H1 (cell line): ENCODE measurements around the gene S100A10. TPM values are rescaled to one million over a fixed set of nuclear protein-coding genes. Genes with fewer than 3 reads are reported as not detected.

Source experiments
- CTCF ChIA-PET: fragments of 300-600 bp; sonication (Branson Sonifier 250); formaldehyde crosslinking; loops from one replicate; lab custom pipeline; 2021; ENCODE audit not compliant: partially characterized antibody; lab: Charles Lee
- POLR2A ChIA-PET: fragments of 300-600 bp; sonication (Branson Sonifier 250); formaldehyde crosslinking; loops from one replicate; lab custom pipeline; 2021; ENCODE audit warnings: inconsistent platforms; ENCODE audit not compliant: partially characterized antibody; lab: Charles Lee
- DNase-seq, 2 experiments: peaks; one replicate each; pipeline versions ENCODE4 v3.0.0 to v3.0.0-alpha.2; 2010 to 2022; ENCODE audit warnings: low spot score in 2 of 2, low read depth in 1 of 2, mixed read lengths in 1 of 2
- FAIRE-seq: peaks from 2 replicates; lab custom pipeline; 2011; peaks lifted over from hg19 to GRCh38; lab: Jason Lieb, UNC
- H2AFZ ChIP-seq: 2 replicates; pipeline ENCODE4 v1.8.1; 2012; ENCODE audit warnings: low read length, inconsistent platforms
- H2AK5ac ChIP-seq: 2 replicates; pipeline ENCODE4 v1.6.1; 2013; ENCODE audit warnings: low read depth, low read length
- H2BK120ac ChIP-seq: replicated peaks from 2 replicates; pipeline ENCODE3; 2013; ENCODE audit warnings: low read depth, low read length, inconsistent platforms
- H2BK12ac ChIP-seq: 2 replicates; pipeline ENCODE4 v1.6.1; 2013; ENCODE audit warnings: low read depth, low read length
- H2BK15ac ChIP-seq: 2 replicates; pipeline ENCODE4 v1.6.1; 2013; ENCODE audit warnings: low read length
- H2BK20ac ChIP-seq: 2 replicates; pipeline ENCODE4 v1.6.1; 2013; ENCODE audit warnings: low read length
- H2BK5ac ChIP-seq: 2 replicates; pipeline ENCODE4 v1.6.1; 2013; ENCODE audit warnings: low read depth, low read length
- H3K14ac ChIP-seq: 2 replicates; pipeline ENCODE4 v1.6.1; 2013; ENCODE audit warnings: inconsistent platforms; ENCODE audit not compliant: insufficient read length
- H3K18ac ChIP-seq: 2 replicates; pipeline ENCODE4 v1.6.1; 2013; ENCODE audit warnings: low read length; ENCODE audit errors: extremely low read depth
- H3K23ac ChIP-seq: 2 replicates; pipeline ENCODE4 v1.6.1; 2013; ENCODE audit warnings: inconsistent platforms; ENCODE audit not compliant: insufficient read length
- H3K23me2 ChIP-seq: 2 replicates; pipeline ENCODE4 v1.6.1; 2013; ENCODE audit warnings: low read depth, low read length
- H3K27ac ChIP-seq: 2 replicates; pipeline ENCODE4 v1.6.1; 2011; ENCODE audit warnings: low read depth, low read length, inconsistent platforms
- H3K27me3 ChIP-seq, 4 experiments: replicated peaks in 1 of 4; 1 replicate in 1 of 4; 2 replicates in 3 of 4; pipeline versions ENCODE4 v1.6.1 to v1.8.1; 2011 to 2013; ENCODE audit warnings: low read length in 3 of 4, mild to moderate bottlenecking in 3 of 4, inconsistent platforms in 2 of 4, mixed read lengths in 2 of 4, moderate library complexity in 1 of 4; ENCODE audit not compliant: control insufficient read depth in 3 of 4, insufficient read depth in 3 of 4; ENCODE audit errors: extremely low read depth in 1 of 4
- H3K36me3 ChIP-seq, 4 experiments: 2 replicates each; pipeline versions ENCODE4 v1.6.1 to v1.8.1; 2011 to 2013; ENCODE audit warnings: mild to moderate bottlenecking in 4 of 4, low read length in 3 of 4, moderate library complexity in 2 of 4, control low read depth in 1 of 4, inconsistent platforms in 1 of 4; ENCODE audit not compliant: insufficient read depth in 4 of 4, control insufficient read depth in 2 of 4
- H3K4ac ChIP-seq: replicated peaks from 2 replicates; pipeline ENCODE3; 2013; ENCODE audit warnings: low read length, low read depth, mixed read lengths, inconsistent platforms; ENCODE audit not compliant: insufficient read length
- H3K4me1 ChIP-seq, 4 experiments: replicated peaks in 1 of 4; 1 replicate in 1 of 4; 2 replicates in 3 of 4; pipeline versions ENCODE4 v1.6.1 to v1.8.1; 2011 to 2013; ENCODE audit warnings: low read length in 3 of 4, inconsistent platforms in 2 of 4, mixed read lengths in 1 of 4; ENCODE audit not compliant: insufficient read depth in 4 of 4, control insufficient read depth in 3 of 4
- H3K4me2 ChIP-seq, 2 experiments: 2 replicates each; pipeline versions ENCODE4 v1.6.1 to v1.8.1; 2011 to 2013; ENCODE audit warnings: low read depth in 2 of 2, low read length in 2 of 2, control low read depth in 1 of 2, inconsistent platforms in 1 of 2, mild to moderate bottlenecking in 1 of 2; ENCODE audit not compliant: insufficient read depth in 1 of 2
- H3K4me3 ChIP-seq, 4 experiments: fragments of 200-600, 300-600 bp in 1 of 4; sonication (generic), shearing (Covaris generic), sonication (Bioruptor Twin) in 1 of 4; 2 replicates each; pipeline versions ENCODE4 v1.5.1 to v1.8.1; 2011 to 2016; ENCODE audit warnings: low read length in 4 of 4, low read depth in 3 of 4, control low read depth in 2 of 4, inconsistent platforms in 2 of 4, mild to moderate bottlenecking in 2 of 4, mixed read lengths in 1 of 4, moderate library complexity in 1 of 4; ENCODE audit not compliant: insufficient read depth in 2 of 4; ENCODE audit errors: extremely low read depth in 1 of 4
- H3K56ac ChIP-seq: replicated peaks from 2 replicates; pipeline ENCODE3; 2013; ENCODE audit warnings: low read depth, mild to moderate bottlenecking, mixed read lengths, low read length, inconsistent platforms; ENCODE audit not compliant: insufficient read length
- H3K79me1 ChIP-seq: 2 replicates; pipeline ENCODE4 v1.6.1; 2013; ENCODE audit warnings: low read depth, low read length, control low read depth
- H3K79me2 ChIP-seq, 2 experiments: 2 replicates each; pipeline versions ENCODE4 v1.6.1 to v1.8.1; 2012 to 2013; ENCODE audit warnings: low read length in 2 of 2, mild to moderate bottlenecking in 2 of 2, inconsistent platforms in 1 of 2; ENCODE audit not compliant: insufficient read depth in 2 of 2, control insufficient read depth in 1 of 2
- H3K9ac ChIP-seq, 4 experiments: replicated peaks in 1 of 4; 1 replicate in 1 of 4; 2 replicates in 3 of 4; pipeline versions ENCODE4 v1.6.1 to v1.8.1; 2011 to 2013; ENCODE audit warnings: low read depth in 3 of 4, low read length in 3 of 4, control low read depth in 2 of 4, mild to moderate bottlenecking in 2 of 4, moderate library complexity in 2 of 4, inconsistent platforms in 1 of 4; ENCODE audit errors: extremely low read depth in 1 of 4
- H3K9me3 ChIP-seq, 2 experiments: 2 replicates each; pipeline versions ENCODE4 v1.6.1 to v1.8.1; 2012 to 2013; ENCODE audit warnings: mild to moderate bottlenecking in 2 of 2, moderate library complexity in 2 of 2, control low read depth in 1 of 2, inconsistent platforms in 1 of 2, low read depth in 1 of 2, low read length in 1 of 2, mixed read lengths in 1 of 2; ENCODE audit not compliant: insufficient read depth in 2 of 2
- H4K20me1 ChIP-seq, 2 experiments: replicated peaks in 1 of 2; 2 replicates each; pipeline versions ENCODE3 to v1.8.1; 2011 to 2013; ENCODE audit warnings: inconsistent platforms in 2 of 2, low read length in 2 of 2, mild to moderate bottlenecking in 1 of 2; ENCODE audit not compliant: insufficient read depth in 2 of 2, control insufficient read depth in 1 of 2
- H4K5ac ChIP-seq: 2 replicates; pipeline ENCODE4 v1.6.1; 2013; ENCODE audit warnings: low read length, low read depth, mixed read lengths, inconsistent platforms; ENCODE audit not compliant: insufficient read length
- H4K8ac ChIP-seq: 2 replicates; pipeline ENCODE4 v1.8.0; 2013; ENCODE audit warnings: mild to moderate bottlenecking, moderate library complexity, low read length, inconsistent platforms; ENCODE audit not compliant: insufficient read depth; ENCODE audit errors: extremely low read depth
- H4K91ac ChIP-seq: replicated peaks from 2 replicates; pipeline ENCODE3; 2013; ENCODE audit warnings: low read length, mixed read lengths, inconsistent platforms; ENCODE audit not compliant: insufficient read length
- BACH1 ChIP-seq: IDR thresholded peaks from 2 replicates; pipeline ENCODE4 v1.6.1; 2012; ENCODE audit warnings: low read length, improper control_type of control experiment
- CTCF ChIP-seq, 3 experiments: IDR thresholded peaks; 1 replicate in 2 of 3; 2 replicates in 1 of 3; pipeline versions ENCODE4 v1.5.1 to v1.6.1; 2011; ENCODE audit warnings: low read length in 3 of 3, mild to moderate bottlenecking in 3 of 3, inconsistent platforms in 2 of 3, low read depth in 1 of 3, moderate library complexity in 1 of 3; ENCODE audit not compliant: insufficient read depth in 1 of 3; ENCODE audit errors: control extremely low read depth in 1 of 3
- WGBS, 2 experiments: shearing (Covaris generic) in 1 of 2; methylation state at CpG; one replicate each; pipeline versions ENCODE4 v1.1.6 to v1.1.7; 2013 to 2015; ENCODE audit warnings: low lambda C conversion rate in 2 of 2, mixed read lengths in 2 of 2, inconsistent platforms in 1 of 2, low coverage in 1 of 2, missing lambda C conversion rate in 1 of 2; ENCODE audit not compliant: insufficient replicate concordance in 2 of 2, insufficient coverage in 1 of 2, insufficient read length in 1 of 2; ENCODE audit errors: extremely low coverage in 1 of 2, missing lambda C conversion rate in 1 of 2; 5-methylcytosine and 5-hydroxymethylcytosine counted together
- polyA plus RNA-seq, 7 experiments: library from polyadenylated mRNA; depleted of rRNA in 3 of 7; stranded (reverse) in 5 of 7; unstranded in 2 of 7; fragments of >200 nt in 5 of 7; fragments of 200-250 nt in 2 of 7; gene quantifications; 1 replicate in 5 of 7; 2 replicates in 1 of 7; 4 replicates in 1 of 7; pipeline versions ENCODE4 v1.2.1 to v1.2.3, GENCODE V29; 2011 to 2013; ENCODE audit warnings: missing spikeins in 2 of 7, mixed read lengths in 2 of 7
- total RNA-seq: library from RNA; stranded (reverse); fragmentation: NEBNext Ultra II Directional; extraction: Animal tissue kit (Norgen Biotek cat#: 25700); gene quantifications from 2 replicates; pipeline ENCODE4 v1.2.1, GENCODE V29; 2021

Gene S100A10
- total and polyA plus RNA-seq, 2 of the 8 experiments (the other 6 are each of a cell fraction or from before 2014, with no cell fraction given), result 23.9 to 231 TPM

- Histone ChIP-seq H2AFZ (no peak overlapping the region), H3K18ac (no peak overlapping the region), H3K4me1 (peaks cover 0 to 11% (median 3%) of the 10 kb centered on the region in 4 experiments; a peak in 5 of 7 replicates), H4K20me1 (no peaks in the 10 kb centered on the region), H2BK5ac (no peak overlapping the region), H3K36me3 (no peaks in the 10 kb centered on the region), H3K14ac (no peak overlapping the region), H3K79me2 (no peaks in the 10 kb centered on the region), H2BK15ac (peak overlapping the region; percentile 61; the same call in 1 of the 2 replicates), H4K8ac (no peak overlapping the region), H3K79me1 (no peaks in the 10 kb centered on the region), H3K4ac (no peak overlapping the region), H2BK12ac (no peak overlapping the region), H3K4me3 (no peak overlapping the region), H2BK20ac (no peak overlapping the region), H4K5ac (no peak overlapping the region), H3K4me2 (no peak overlapping the region), H3K23ac (no peak overlapping the region), H3K27me3 (no peaks in the 10 kb centered on the region), H3K27ac (no peak overlapping the region), H2BK120ac (no peak overlapping the region), H4K91ac (no peak overlapping the region), H3K9ac (no peak overlapping the region), H3K56ac (no peak overlapping the region), H3K23me2 (no peaks in the 10 kb centered on the region; the same call in 1 of the 2 replicates), H2AK5ac (no peak overlapping the region), H3K9me3 (no peaks in the 10 kb centered on the region)
- FAIRE-seq (no peak), DNase-seq (no peak)
- POLR2A ChIA-PET, result interaction anchor here (1.1 to 1.4 kb wide), 2 partner anchors 22 to 30 kb away, joined by 3 to 7 read pairs; no protein-coding TSS in a partner anchor
- CTCF ChIA-PET, result interaction anchor here (0.9 to 15.6 kb wide), 7 partner anchors 20 to 82 kb away, joined by 4 to 553 read pairs (median 23); partner anchors contain the start of genes S100A10 and S100A11
- no peak for TF ChIP-seq BACH1
- TF ChIP-seq CTCF (IDR thresholded peaks at IDR 0.05; ENCODE audit: control extremely low read depth in 1 of 3, insufficient read depth in 1 of 3, low read depth in 1 of 3, low read length in 3 of 3), result no peak
- WGBS, 2 experiments, result 90% methylated on average over 5 of the region's 5 CpGs; no CpG with 5 or more reads in 1 of the 2 experiments
Measured at GRCh38 chr1:151970128-151970527, 23.5 kb downstream of the S100A10 start.
